Suprapubic skin (tissue), 3 donors: ENCODE data around the gene SP140L.

Experiments
- POLR2AphosphoS5 ChIP-seq, 3 donors: sonication (generic); formaldehyde crosslinking; IDR thresholded peaks; one replicate each; pipeline ENCODE4 v1.6.1; 2017; ENCODE audit warnings: antibody characterized with exemption in 3 of 3
- TF ChIP-seq, protein P1 (sequence below), 2 donors: fragments of 200-600 bp in 1 of 2; fragments of 450-650 bp in 1 of 2; sonication (generic) in 1 of 2; IDR thresholded peaks; one replicate each; pipeline ENCODE4 v1.5.1; 2016 to 2019; ENCODE audit warnings: antibody characterized with exemption in 2 of 2, mild to moderate bottlenecking in 1 of 2, moderate library complexity in 1 of 2

- TF ChIP-seq POLR2AphosphoS5 (IDR thresholded peaks at IDR 0.05): no peak
- TF ChIP-seq, protein P1, sequence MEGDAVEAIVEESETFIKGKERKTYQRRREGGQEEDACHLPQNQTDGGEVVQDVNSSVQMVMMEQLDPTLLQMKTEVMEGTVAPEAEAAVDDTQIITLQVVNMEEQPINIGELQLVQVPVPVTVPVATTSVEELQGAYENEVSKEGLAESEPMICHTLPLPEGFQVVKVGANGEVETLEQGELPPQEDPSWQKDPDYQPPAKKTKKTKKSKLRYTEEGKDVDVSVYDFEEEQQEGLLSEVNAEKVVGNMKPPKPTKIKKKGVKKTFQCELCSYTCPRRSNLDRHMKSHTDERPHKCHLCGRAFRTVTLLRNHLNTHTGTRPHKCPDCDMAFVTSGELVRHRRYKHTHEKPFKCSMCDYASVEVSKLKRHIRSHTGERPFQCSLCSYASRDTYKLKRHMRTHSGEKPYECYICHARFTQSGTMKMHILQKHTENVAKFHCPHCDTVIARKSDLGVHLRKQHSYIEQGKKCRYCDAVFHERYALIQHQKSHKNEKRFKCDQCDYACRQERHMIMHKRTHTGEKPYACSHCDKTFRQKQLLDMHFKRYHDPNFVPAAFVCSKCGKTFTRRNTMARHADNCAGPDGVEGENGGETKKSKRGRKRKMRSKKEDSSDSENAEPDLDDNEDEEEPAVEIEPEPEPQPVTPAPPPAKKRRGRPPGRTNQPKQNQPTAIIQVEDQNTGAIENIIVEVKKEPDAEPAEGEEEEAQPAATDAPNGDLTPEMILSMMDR (IDR thresholded peaks at IDR 0.05): no peak
Measured at GRCh38 chr2:230318190-230319121, 8.5 kb upstream of the SP140L start.
